Measurements from ENCODE around the gene TMX4.

TMX4 gene

GRCh38 chr20:8019246-8019997, at the start of gene TMX4:
Gene TMX4, minus strand, starts transcription at chr20:8019761. Its CDS starts 148 bp downstream, at chr20:8019613.
- peaks cover 15% of the 10 kb centered on the region for H3K4me1 ChIP-seq (ENCODE audit: control insufficient read depth, insufficient read depth, low read length)
- peak within 1 kb of the TSS; percentile 80 to 86 for H3K9ac ChIP-seq (ENCODE audit: low read length in 2 of 2)
- H3K27me3 ChIP-seq (ENCODE audit: control insufficient read depth in 1 of 2, insufficient read depth in 2 of 2, low read length in 2 of 2) = no peaks in the 10 kb centered on the region
- no peaks in the 10 kb centered on the region for H3K36me3 ChIP-seq (ENCODE audit: control insufficient read depth in 2 of 2, insufficient read depth in 2 of 2, low read length in 2 of 2)
- H3K4me3 ChIP-seq (ENCODE audit: low read length in 2 of 2) = peak within 1 kb of the TSS; percentile 91 to 97
- H3K9me3 ChIP-seq (ENCODE audit: control insufficient read depth in 2 of 2, low read length in 2 of 2) = no peaks in the 10 kb centered on the region
- peak within 1 kb of the TSS; percentile 89 for H3K27ac ChIP-seq (ENCODE audit: low read length)

- Histone ChIP-seq H3K4me3 (ENCODE audit: low read length in 2 of 2) (no peak overlapping the region), H3K9me3 (ENCODE audit: control insufficient read depth in 2 of 2, low read length in 2 of 2) (no peaks in the 10 kb centered on the region), H3K27ac (ENCODE audit: low read length) (no peak overlapping the region), H3K27me3 (ENCODE audit: control insufficient read depth in 1 of 2, insufficient read depth in 2 of 2, low read length in 2 of 2) (no peaks in the 10 kb centered on the region), H3K9ac (ENCODE audit: low read length in 2 of 2) (no peak overlapping the region), H3K36me3 (ENCODE audit: control insufficient read depth in 2 of 2, insufficient read depth in 2 of 2, low read length in 2 of 2) (no peaks in the 10 kb centered on the region), H3K4me1 (ENCODE audit: control insufficient read depth, insufficient read depth, low read length) (no peaks in the 10 kb centered on the region)
These were observed 47.5 kb upstream of the TMX4 start for GRCh38 chr20:8067082-8067481.

GRCh38 chr20:8066662-8067061, 47.1 kb upstream of the TMX4 start:
- Histone ChIP-seq H3K4me3 (ENCODE audit: low read length in 2 of 2) (no peak overlapping the region), H3K9me3 (ENCODE audit: control insufficient read depth in 2 of 2, low read length in 2 of 2) (no peaks in the 10 kb centered on the region), H3K27me3 (ENCODE audit: control insufficient read depth in 1 of 2, insufficient read depth in 2 of 2, low read length in 2 of 2) (no peaks in the 10 kb centered on the region), H3K36me3 (ENCODE audit: control insufficient read depth in 2 of 2, insufficient read depth in 2 of 2, low read length in 2 of 2) (no peaks in the 10 kb centered on the region), H3K4me1 (ENCODE audit: control insufficient read depth, insufficient read depth, low read length) (no peaks in the 10 kb centered on the region), H3K9ac (ENCODE audit: low read length in 2 of 2) (no peak overlapping the region), H3K27ac (ENCODE audit: low read length) (no peak overlapping the region)

GRCh38 chr20:8065691-8066090, 46.1 kb upstream of the TMX4 start:
- Histone ChIP-seq H3K9me3 (ENCODE audit: control insufficient read depth in 2 of 2, low read length in 2 of 2) (no peaks in the 10 kb centered on the region), H3K27ac (ENCODE audit: low read length) (no peak overlapping the region), H3K4me3 (ENCODE audit: low read length in 2 of 2) (no peak overlapping the region), H3K27me3 (ENCODE audit: control insufficient read depth in 1 of 2, insufficient read depth in 2 of 2, low read length in 2 of 2) (no peaks in the 10 kb centered on the region), H3K36me3 (ENCODE audit: control insufficient read depth in 2 of 2, insufficient read depth in 2 of 2, low read length in 2 of 2) (no peaks in the 10 kb centered on the region), H3K9ac (ENCODE audit: low read length in 2 of 2) (no peak overlapping the region), H3K4me1 (ENCODE audit: control insufficient read depth, insufficient read depth, low read length) (no peaks in the 10 kb centered on the region)

GRCh38 chr20:8062756-8063155, 43.2 kb upstream of the TMX4 start:
- H3K9me3 ChIP-seq (ENCODE audit: control insufficient read depth in 2 of 2, low read length in 2 of 2) = no peaks in the 10 kb centered on the region
- H3K9ac ChIP-seq (ENCODE audit: low read length in 2 of 2) = no peak overlapping the region
- H3K27ac ChIP-seq (ENCODE audit: low read length) = peak overlapping the region; percentile 7
- no peaks in the 10 kb centered on the region for H3K36me3 ChIP-seq (ENCODE audit: control insufficient read depth in 2 of 2, insufficient read depth in 2 of 2, low read length in 2 of 2)
- H3K27me3 ChIP-seq (ENCODE audit: control insufficient read depth in 1 of 2, insufficient read depth in 2 of 2, low read length in 2 of 2) = no peaks in the 10 kb centered on the region
- H3K4me1 ChIP-seq (ENCODE audit: control insufficient read depth, insufficient read depth, low read length) = no peaks in the 10 kb centered on the region
- peak overlapping the region; percentile 36 to 47 for H3K4me3 ChIP-seq (ENCODE audit: low read length in 2 of 2)

GRCh38 chr20:8061861-8062518, 42.4 kb upstream of the TMX4 start:
- no peaks in the 10 kb centered on the region for H3K9me3 ChIP-seq (ENCODE audit: control insufficient read depth in 2 of 2, low read length in 2 of 2)
- H3K9ac ChIP-seq (ENCODE audit: low read length in 2 of 2) = no peak overlapping the region
- no peak overlapping the region for H3K4me3 ChIP-seq (ENCODE audit: low read length in 2 of 2)
- no peaks in the 10 kb centered on the region for H3K36me3 ChIP-seq (ENCODE audit: control insufficient read depth in 2 of 2, insufficient read depth in 2 of 2, low read length in 2 of 2)
- no peak overlapping the region for H3K27ac ChIP-seq (ENCODE audit: low read length)
- H3K27me3 ChIP-seq (ENCODE audit: control insufficient read depth in 1 of 2, insufficient read depth in 2 of 2, low read length in 2 of 2) = no peaks in the 10 kb centered on the region
- no peaks in the 10 kb centered on the region for H3K4me1 ChIP-seq (ENCODE audit: control insufficient read depth, insufficient read depth, low read length)

GRCh38 chr20:8060977-8061376, 41.4 kb upstream of the TMX4 start:
- H3K4me3 ChIP-seq (ENCODE audit: low read length in 2 of 2) = no peak overlapping the region
- H3K36me3 ChIP-seq (ENCODE audit: control insufficient read depth in 2 of 2, insufficient read depth in 2 of 2, low read length in 2 of 2) = no peaks in the 10 kb centered on the region
- H3K27ac ChIP-seq (ENCODE audit: low read length) = no peak overlapping the region
- H3K9ac ChIP-seq (ENCODE audit: low read length in 2 of 2) = no peak overlapping the region
- no peaks in the 10 kb centered on the region for H3K9me3 ChIP-seq (ENCODE audit: control insufficient read depth in 2 of 2, low read length in 2 of 2)
- H3K4me1 ChIP-seq (ENCODE audit: control insufficient read depth, insufficient read depth, low read length) = no peaks in the 10 kb centered on the region
- H3K27me3 ChIP-seq (ENCODE audit: control insufficient read depth in 1 of 2, insufficient read depth in 2 of 2, low read length in 2 of 2) = no peaks in the 10 kb centered on the region

- Histone ChIP-seq H3K4me3 (ENCODE audit: low read length in 2 of 2) (no peak overlapping the region), H3K36me3 (ENCODE audit: control insufficient read depth in 2 of 2, insufficient read depth in 2 of 2, low read length in 2 of 2) (no peaks in the 10 kb centered on the region), H3K9ac (ENCODE audit: low read length in 2 of 2) (no peak overlapping the region), H3K4me1 (ENCODE audit: control insufficient read depth, insufficient read depth, low read length) (no peaks in the 10 kb centered on the region), H3K9me3 (ENCODE audit: control insufficient read depth in 2 of 2, low read length in 2 of 2) (peaks cover 0 to 4% of the 10 kb centered on the region in 2 donors), H3K27ac (ENCODE audit: low read length) (no peak overlapping the region), H3K27me3 (ENCODE audit: control insufficient read depth in 1 of 2, insufficient read depth in 2 of 2, low read length in 2 of 2) (no peaks in the 10 kb centered on the region)
These were observed 38.3 kb upstream of the TMX4 start for GRCh38 chr20:8057871-8058270.

GRCh38 chr20:8055096-8055495, 35.5 kb upstream of the TMX4 start:
- no peaks in the 10 kb centered on the region for H3K4me1 ChIP-seq (ENCODE audit: control insufficient read depth, insufficient read depth, low read length)
- no peak overlapping the region for H3K4me3 ChIP-seq (ENCODE audit: low read length in 2 of 2)
- H3K27ac ChIP-seq (ENCODE audit: low read length) = no peak overlapping the region
- H3K9me3 ChIP-seq (ENCODE audit: control insufficient read depth in 2 of 2, low read length in 2 of 2) = peaks cover 0 to 5% of the 10 kb centered on the region in 2 donors
- H3K36me3 ChIP-seq (ENCODE audit: control insufficient read depth in 2 of 2, insufficient read depth in 2 of 2, low read length in 2 of 2) = no peaks in the 10 kb centered on the region
- no peaks in the 10 kb centered on the region for H3K27me3 ChIP-seq (ENCODE audit: control insufficient read depth in 1 of 2, insufficient read depth in 2 of 2, low read length in 2 of 2)
- no peak overlapping the region for H3K9ac ChIP-seq (ENCODE audit: low read length in 2 of 2)

GRCh38 chr20:8050157-8050837, 30.7 kb upstream of the TMX4 start:
- Histone ChIP-seq H3K4me1 (ENCODE audit: control insufficient read depth, insufficient read depth, low read length) (no peaks in the 10 kb centered on the region), H3K36me3 (ENCODE audit: control insufficient read depth in 2 of 2, insufficient read depth in 2 of 2, low read length in 2 of 2) (no peaks in the 10 kb centered on the region), H3K9ac (ENCODE audit: low read length in 2 of 2) (no peak overlapping the region), H3K27ac (ENCODE audit: low read length) (no peak overlapping the region), H3K4me3 (ENCODE audit: low read length in 2 of 2) (no peak overlapping the region), H3K27me3 (ENCODE audit: control insufficient read depth in 1 of 2, insufficient read depth in 2 of 2, low read length in 2 of 2) (no peaks in the 10 kb centered on the region), H3K9me3 (ENCODE audit: control insufficient read depth in 2 of 2, low read length in 2 of 2) (peaks cover 0 to 5% of the 10 kb centered on the region in 2 donors)

Data from stomach smooth muscle (tissue), 2 donors.